ENCODE results near the gene RALGAPA1.
"Not testable (repeated sequence)": the region's sequence is repeated elsewhere in the genome, so short reads cannot be mapped to it uniquely, and the experiment has no call there.

The RALGAPA1 gene

GRCh38 chr14:35761922-35762321, 47.2 kb downstream of the RALGAPA1 start:
- no peak for DNase-seq (ENCODE audit: low read depth)

GRCh38 chr14:35760143-35760542, 49.0 kb downstream of the RALGAPA1 start:
- DNase-seq (ENCODE audit: low read depth): no peak

DNA sequence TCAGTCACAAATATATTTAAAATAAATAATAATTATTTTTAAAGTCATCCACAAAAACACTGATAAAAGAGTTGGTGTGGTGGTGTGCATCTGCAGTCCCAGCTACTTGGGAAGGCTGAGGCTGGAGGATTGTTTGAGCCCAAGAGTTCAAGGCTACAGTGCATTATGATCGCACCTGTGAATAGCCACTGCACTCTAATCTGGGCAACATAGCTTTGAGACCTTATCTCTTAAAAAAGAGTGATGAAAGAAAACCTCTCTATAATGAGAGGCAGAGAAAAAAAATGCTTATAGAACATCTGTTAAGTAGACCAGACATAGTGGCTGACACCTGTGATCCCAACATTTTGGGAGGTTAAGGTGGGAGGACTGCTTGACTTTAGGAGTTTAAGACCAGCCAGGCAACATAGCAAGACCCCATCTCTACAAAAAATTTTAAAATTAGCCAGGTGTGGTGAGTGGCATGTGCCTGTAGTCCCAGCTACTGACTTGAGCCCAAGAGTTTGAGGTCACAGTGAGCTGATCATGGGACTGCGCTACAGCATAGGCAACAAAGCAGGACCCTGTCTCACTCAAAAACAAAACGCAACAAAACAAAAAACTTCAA, 50.5 kb downstream of the RALGAPA1 start:
- no peak for DNase-seq (ENCODE audit: low read depth)

DNA sequence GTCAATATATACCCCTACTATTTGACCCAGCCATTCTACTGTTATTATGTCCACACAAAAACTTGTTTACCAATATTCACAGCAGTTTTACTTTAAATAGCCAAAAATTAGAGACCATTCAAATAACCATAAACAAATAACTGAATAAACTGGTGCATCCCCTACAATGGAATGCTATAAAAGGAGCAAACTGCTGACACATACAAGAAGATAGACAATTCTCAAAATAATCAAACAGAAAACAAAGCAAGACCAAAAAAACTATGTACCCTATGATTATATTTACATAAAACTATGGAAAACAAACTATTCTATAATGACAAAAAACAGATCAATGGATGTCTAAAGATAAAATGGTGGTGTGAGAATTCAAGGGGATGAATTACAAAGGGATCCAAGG, 54.4 kb downstream of the RALGAPA1 start:
- no peak for DNase-seq (ENCODE audit: low read depth)

GRCh38 chr14:35752380-35752779, 56.7 kb downstream of the RALGAPA1 start:
- DNase-seq (ENCODE audit: low read depth): no peak

DNA sequence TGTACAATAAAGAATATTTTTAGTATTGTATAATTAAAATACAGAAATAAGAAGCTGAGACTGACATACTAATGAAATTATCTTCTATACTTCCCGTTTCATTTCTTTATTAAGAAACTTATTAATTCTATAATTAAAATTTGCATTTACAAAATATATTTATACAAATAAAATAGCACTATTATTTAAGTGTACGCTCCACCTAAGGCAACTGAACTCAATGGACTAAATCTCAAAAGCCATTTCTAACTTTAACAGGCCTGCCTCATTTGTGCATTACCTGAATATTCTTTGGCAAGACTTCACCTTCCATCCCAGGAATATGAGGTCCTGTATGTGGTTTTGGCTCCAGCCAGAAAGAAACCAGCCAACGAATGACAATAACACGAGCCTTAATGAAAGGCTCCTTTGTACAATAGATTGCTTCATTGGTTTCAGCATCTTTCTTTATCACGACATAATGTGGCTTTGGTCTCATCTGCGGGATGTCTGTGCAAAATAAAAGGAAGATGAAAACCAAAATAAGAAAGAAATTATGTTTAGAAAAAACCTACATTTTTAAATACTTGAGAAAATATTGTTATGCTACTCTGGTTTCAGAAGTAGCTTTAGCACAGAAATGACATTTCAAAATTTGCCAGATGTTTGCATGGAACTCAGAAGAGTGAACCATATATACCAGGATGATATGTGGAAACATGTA, 58.7 kb downstream of the RALGAPA1 start:
- DNase-seq (ENCODE audit: low read depth): no peak

- DNase-seq (ENCODE audit: low read depth): no peak
Observed at GRCh38 chr14:35747379-35747778, 61.7 kb downstream of the RALGAPA1 start.

DNA sequence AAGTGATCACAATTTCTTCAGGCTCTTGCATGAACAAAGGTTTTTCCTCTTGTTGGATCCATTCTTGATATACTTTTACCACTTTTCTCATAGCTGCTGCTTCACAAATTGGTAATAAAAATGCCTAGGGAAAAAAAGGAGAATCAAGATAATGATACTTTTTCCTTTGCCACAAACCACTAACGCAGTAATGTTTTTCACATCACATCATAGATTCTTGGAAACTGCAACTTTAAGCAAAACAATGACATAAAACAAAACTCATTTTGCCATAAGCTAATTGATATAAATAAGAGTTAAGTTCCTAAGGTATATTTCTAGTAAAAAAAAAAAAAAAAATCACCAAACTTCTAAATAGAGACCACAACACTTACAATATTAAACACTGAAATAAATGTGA, 66.7 kb downstream of the RALGAPA1 start:
- DNase-seq (ENCODE audit: low read depth): no peak

- DNase-seq (ENCODE audit: low read depth): no peak
Observed at GRCh38 chr14:35742032-35742371, 67.1 kb downstream of the RALGAPA1 start.

DNA sequence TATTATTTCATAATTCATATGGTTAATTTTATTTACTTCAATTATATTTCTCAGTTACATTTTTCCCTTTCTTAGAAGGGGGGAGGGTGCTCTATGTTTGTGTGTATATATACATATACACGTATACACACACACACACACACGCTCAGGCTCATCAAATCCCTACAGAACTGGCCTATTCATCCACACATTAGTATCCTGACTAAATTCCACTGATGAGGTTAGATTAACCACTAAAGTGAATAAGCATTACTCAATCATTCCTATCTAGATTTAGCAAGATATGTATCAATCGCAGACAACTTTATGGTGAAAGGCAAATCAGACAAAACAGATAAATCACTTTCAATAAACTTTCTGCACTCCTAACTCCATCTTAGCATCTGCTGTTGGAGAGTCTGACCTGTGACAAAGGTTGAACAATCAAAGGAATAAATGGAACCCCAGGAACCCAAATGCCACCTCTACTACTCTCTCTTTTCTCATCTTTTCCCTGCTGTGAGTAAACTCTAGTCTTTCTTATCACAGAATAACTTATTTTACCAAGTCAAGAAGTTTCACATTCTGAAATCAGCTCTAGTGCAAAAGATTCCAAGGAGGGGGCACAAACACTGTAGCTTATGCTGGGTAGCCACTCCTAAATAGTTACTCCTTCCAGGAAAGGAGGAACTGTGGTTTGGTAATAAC, 67.6 kb downstream of the RALGAPA1 start:
- no peak for DNase-seq (ENCODE audit: low read depth)

DNA sequence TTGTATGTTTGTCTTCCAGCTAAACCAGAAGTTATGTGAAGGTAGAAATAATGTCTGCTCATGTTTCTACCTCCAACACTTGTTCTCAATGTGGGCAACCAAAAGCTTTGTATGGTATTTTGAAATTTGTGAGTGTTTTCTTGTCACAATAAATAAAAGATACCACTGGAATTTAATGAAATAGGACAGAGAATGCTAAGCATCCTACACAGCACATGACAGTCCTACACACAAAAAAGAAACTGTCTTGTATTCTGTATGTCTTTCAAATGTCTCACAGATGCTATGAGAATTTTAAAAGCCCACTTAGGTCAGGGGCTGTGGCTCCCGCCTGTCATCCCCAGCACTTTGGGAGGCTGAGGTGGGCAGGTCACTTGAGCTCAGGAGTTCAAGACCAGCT, 68.9 kb downstream of the RALGAPA1 start:
- no peak for DNase-seq (ENCODE audit: low read depth)

GRCh38 chr14:35735163-35735562, 73.9 kb downstream of the RALGAPA1 start:
- DNase-seq (ENCODE audit: low read depth): not testable (repeated sequence)

DNA sequence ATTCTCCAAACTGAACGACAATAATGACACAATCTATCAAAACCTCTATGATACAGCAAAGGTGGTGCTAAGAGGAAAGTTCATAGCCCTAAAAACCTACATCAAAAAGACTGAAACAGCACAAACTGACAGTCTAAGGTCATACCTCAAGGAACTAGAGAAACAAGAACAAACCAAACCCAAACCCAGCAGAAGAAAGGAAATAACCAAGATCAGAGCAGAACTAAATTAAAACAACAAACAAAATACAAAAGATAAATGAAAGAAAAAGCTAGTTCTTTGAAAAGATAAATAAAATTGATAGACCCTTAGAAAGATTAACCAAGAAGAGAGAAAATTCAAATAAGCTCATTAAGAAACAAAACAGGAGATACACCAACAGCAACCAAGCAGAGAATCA, 75.6 kb downstream of the RALGAPA1 start:
- DNase-seq (ENCODE audit: low read depth): not testable (repeated sequence)

DNA sequence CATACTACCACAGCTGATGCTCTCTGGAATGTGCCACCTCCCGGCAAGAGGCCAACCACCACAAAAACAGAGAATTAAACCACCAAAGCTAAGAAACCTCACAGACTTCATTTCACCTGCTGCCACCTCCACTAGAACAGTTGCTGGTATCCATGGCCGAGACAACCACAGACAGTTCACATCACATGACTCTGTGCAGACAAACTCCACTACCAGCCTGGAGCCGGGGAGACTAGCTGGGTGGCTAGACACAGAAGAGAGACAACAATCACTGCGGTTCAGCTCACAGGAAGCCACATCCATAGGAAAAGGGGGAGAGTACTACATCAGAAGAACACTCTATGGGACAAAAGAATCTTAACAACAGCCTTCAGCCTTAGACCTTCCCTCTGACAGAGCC, 78.2 kb downstream of the RALGAPA1 start:
- DNase-seq (ENCODE audit: low read depth): no peak

DNA sequence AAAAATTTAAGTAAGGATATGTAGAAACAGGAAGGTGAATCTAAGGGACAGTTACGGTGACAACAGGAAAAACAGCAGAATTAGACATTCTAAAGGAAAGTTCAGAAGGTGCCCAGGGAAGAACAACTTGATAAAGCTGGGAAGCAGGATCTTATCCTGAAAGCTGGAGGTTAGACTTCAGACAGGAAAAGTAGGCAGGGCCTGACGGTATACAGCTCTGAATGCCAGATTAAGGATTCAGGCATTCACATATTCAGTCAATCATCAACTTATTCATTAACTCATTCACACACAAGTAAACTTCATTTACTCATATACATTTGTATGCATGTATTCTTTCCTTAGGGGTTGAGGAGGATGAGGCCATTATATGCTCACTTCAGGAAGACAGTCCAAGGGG, 81.3 kb downstream of the RALGAPA1 start:
- DNase-seq (ENCODE audit: low read depth): no peak

DNA sequence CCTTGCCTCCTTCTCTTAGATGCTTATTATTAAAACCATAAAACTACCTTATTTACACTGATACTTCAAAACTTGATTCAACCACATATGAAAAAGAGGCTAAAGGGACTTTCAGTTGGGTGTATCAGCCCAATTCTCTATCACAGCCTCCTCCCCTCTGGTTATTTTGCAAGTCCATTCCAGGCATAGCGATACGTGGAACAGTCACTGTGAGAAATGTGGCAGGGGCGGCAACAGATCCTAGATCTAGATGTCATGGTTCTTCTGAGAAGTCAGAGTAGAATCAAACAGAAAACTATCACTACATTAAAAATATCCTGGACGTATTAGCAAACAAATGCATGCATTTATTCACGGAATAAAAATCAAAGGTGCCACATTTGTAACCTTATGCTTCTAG, 83.2 kb downstream of the RALGAPA1 start:
- DNase-seq (ENCODE audit: low read depth): no peak

- DNase-seq (ENCODE audit: low read depth): no peak
Observed at GRCh38 chr14:35715079-35715478, 94.0 kb downstream of the RALGAPA1 start.

DNA sequence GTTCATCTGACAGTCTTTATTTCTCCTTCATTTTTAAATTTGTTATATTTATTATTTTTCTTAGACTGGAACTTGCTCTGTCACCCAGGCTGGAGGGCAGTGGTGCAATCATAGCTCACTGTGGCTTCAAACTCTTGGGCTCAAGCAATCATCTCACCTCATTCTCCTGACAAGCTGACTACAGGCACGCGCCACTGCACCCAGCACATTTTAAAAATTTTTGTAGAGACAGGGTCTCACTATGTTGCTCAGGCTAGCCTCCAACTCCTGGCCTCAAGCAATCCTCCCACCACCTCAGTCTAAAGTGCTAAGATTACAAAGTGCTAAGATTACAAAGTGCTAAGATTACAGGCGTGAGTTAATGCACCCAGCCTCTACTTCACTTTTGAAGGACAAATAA, 96.6 kb downstream of the RALGAPA1 start:
- DNase-seq (ENCODE audit: low read depth): no peak

GRCh38 chr14:35708062-35708461, 101.0 kb downstream of the RALGAPA1 start:
- no peak for DNase-seq (ENCODE audit: low read depth)

GRCh38 chr14:35705636-35706035, 103.5 kb downstream of the RALGAPA1 start:
- no peak for DNase-seq (ENCODE audit: low read depth)

DNA sequence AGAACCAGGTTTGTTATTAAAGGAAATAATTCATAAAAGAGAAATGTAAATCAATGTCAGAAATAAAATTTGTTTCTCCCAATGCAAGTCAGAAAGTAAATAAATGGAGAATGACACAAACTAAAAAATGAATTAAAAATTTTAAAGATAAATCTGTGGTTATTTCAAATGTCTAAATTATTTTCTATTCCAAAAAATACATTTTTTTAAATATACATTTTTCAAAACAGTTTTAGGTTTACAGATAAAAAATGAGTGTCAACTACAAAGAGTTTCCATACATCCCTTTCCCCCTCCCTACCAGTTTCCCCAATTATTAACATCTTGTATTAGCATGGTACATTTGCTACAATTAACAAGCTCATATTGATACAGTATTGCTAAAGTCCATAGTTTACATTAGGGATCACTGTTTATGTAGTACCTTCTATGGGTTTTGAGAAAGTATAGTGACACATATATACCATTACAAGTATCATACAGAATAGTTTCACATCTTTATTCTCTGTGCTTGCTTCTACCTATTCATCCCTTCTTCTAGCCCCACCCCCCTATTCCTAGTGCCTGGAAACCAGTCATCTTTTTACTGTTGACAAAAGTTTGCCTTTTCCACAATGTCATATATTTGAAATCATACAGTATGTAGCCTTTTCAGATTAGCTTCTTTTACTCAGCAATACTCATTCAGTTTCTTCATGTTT, 104.2 kb downstream of the RALGAPA1 start:
- no peak for DNase-seq (ENCODE audit: low read depth)

DNA sequence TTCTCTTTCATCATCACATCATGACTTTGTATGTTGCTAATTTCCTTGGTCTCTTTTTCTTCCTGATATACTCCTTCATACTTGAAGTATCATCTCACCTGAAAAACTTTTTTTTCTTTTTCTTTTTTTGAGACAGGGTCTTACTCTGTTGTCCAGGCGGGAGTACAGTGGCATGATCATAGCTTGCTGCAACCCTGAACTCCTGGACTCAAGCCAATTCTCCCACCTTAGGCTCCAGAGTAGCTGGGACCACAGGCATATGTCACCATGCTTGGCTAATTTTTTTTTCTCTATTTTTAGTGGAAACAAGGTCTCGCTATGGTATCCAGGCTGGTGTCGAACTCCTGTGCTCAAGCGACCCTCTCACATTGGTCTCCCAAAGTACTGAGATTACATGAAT, 107.6 kb downstream of the RALGAPA1 start:
- DNase-seq (ENCODE audit: low read depth): no peak

All from T follicular helper cell (primary cell).